ENCODE results near the gene ARMC3.
"Not testable (repeated sequence)": the region's sequence is repeated elsewhere in the genome, so short reads cannot be mapped to it uniquely, and the experiment has no call there.

Gene ARMC3

DNA sequence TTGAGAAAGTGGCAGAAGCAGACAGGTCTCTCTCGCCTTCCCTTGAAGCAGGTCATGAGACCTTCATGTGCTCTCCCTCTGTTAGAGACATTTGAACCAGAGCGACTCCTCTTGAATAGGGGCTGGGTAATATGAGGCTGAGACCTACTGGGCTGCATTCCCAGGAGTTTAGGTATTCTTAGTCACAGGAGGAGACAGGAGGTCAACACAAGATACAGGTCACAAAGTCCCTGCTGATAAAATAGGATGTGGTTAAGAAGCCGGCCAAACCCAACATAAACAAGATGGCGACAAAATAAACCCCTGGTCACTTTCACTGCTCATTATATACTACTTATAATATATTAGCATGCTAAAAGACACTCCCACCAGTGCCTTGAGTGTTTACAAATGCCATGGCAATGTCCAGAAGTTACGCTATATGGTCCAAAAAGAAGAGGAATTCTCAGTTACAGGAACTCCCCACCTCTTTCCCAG lies 124.0 kb downstream of the ARMC3 start:
- no peak for DNase-seq (ENCODE audit: low spot score)

DNA sequence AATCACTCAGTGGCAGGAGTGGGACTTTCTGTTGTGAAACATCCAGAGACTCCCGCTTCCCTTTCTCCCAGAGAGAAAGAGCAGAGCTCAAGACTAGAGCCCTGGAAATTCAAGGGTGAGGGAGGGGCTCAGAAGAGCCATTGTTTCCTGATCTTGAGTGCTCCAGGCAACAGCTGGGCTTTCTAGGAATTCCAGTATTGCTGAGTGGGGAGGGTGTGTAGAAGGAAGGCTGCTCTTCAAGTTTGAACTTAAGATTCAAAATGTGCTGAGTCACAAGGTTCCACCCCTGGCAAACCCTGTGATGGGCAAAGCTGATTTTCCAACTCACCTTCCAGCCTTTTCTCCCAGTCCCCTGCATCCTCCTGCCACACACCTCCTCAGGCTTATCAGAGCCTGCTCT lies 125.2 kb downstream of the ARMC3 start:
- DNase-seq (ENCODE audit: low spot score): peak; percentile 7

DNA sequence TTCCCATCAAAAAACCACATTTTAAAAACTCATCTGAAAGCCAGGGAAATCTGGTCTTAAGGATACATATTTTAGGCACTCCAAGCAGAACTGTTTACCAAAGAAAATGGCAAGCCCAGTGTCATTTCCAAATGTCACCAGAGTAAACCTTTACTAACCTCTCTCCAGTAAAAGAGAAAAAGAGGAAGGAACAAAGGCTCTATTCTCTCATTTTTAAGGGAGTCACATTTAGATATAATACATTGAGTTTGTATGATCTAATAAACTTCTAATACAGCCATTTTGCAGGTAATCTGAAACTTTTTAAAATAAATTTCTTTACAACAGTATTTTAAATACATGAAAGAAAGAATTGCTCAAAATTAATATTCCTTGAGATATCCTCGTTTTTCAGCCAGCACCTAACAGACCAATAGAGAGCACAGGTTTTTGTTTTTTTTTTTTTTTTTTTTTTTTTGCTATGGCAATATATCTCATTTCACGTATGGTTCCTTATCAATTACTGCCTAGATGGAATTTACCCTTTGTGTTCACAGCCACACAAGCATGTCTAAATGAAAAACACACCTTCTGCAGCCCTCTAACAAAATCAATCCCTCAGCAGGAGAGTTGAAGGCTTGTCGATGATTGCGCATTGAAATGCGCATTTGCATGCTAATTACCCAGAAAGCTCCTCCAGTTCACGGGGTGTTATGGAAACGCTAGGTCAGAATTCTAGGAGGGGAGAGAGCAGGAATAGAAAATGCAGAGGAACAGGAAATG lies 127.8 kb downstream of the ARMC3 start:
- DNase-seq (ENCODE audit: low spot score): no peak

DNA sequence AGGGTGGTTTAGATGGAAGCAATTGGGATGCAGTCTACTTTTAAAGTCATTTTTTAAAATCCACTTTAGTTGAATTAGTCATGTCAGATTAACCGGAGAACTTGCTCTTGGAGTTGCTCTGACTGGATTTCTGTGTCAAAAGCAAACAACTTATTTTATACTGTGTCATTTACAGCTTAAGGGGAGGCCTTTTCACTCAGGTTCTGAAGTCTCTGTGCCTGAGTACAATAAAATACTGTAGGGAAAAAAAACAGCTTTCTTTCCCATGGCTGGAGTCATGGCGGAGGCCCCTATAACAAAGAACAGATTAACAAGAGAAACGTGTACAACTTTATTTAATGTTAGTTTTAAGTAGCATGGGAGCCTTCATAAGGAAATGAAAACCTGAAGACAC lies 128.3 kb downstream of the ARMC3 start:
- DNase-seq (ENCODE audit: low spot score): no peak

DNA sequence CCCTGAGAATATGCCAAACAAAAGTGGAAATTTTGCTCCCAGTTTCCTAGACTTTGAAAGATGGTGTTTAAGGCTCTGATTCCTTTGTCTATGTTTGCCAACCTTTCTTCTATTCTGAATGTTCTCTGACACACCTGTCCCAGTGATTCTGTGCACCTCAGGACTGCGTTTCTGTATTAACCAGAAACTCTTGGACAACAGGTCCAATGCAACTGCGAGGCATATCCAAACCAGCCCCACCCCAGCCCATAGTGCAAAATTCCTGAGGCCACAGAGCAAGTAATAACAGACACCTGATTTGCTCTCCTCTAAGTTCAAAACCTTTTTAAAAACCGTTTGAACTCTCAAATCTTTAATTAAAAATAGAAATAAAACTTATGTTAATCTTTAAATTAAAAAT lies 130.5 kb downstream of the ARMC3 start:
- no peak for DNase-seq (ENCODE audit: low spot score)

DNA sequence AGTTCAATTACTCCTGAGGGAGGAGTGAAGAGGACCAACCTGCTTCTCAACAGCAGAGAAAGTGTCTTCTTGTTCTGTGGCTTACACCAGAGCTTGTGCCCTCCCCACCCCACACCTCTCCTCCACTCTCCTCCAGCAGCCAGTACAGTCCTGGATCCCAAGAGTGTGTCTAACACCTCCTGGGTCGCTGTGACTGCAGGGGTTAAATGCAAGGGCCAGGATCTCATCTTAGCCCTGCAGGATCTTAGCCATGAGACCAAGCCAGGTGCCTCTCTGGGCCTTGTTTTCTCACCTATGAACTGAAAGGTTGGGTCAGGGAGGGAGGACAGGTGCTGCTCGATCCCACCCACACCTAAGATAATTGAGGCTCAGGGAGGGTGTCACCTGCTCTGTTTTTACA lies 133.1 kb downstream of the ARMC3 start:
- no peak for DNase-seq (ENCODE audit: low spot score)

DNA sequence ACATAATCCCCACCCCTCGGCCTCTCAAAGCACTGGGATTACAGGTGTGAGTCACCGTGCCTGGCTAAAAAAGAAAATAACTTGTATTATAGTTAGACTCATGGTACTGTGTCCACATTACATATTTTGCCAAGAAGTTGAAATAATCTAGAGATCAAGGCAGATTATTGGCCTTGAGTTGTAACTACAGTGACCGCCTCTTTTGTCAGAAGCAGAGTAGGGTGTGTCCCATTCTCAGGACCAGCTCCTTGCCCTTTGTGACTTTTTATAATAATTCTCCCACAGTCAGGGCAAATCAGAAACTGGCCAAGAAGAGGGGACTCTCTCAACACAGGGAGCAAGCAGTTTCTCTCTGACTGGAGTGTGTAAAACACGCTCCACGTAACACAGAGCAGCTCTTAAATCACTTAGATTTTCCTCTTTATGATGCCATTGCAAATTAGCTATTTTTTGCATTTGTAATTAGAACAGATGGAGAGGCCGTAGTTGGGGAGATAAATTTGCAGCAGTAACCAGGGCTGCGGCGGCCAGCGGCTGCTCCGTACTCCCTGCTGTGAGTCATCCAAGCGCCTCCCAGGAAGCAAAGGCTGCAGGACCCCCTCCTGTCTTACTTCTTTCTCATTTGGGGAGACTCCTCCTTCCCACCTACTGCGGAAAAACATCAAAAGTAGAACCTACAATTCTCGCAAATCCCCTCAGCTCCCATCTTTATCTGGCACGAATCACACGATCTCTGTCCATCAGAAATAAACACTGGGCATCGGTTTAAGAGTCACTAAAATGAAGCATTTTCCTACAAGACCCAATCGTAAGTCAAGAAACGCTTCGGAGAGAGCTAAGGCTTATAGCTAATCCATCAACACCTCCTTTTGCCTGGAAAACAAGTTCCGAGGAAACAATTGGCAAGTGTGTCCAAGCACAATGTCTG lies 135.5 kb downstream of the ARMC3 start:
- DNase-seq (ENCODE audit: low spot score): no peak

DNA sequence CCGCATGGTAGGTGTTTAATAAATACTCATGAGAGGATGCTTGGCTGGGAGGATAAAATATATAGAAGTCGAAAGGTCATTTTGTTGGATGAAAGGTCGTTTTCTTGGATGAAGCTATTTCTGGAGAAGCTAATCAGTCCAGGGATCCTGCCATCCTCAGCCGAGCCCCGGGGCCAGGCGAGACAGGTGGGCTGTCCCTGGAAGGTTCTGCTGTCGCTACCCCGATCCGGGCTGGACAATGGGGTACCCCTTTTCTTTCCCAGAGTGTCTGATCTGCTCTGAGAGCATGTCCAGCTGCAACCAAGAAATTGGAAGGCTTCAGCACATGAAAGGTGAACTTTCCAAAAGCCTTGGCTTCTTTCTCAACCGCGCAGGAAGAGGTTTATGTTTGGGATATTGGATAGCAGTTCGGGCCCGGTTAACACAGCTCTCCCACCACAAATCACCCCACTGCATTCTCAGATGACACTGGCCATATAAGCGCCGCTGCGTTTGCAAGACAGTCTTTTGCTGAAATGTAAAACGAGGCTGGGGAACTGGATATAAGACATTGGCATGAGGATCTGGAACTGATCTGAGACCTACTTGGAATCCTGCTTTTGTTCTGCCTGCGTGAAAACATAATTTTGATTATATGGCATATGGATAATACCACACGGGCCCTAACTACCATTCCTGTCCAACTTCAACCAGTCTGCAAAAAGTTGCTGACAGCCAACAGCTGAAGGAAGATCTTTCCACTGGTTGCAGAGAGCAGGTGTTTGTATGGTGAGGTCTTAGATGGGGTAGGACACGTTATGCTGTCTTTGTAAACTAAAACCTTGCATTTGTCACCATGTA lies 136.3 kb downstream of the ARMC3 start:
- DNase-seq (ENCODE audit: low spot score): no peak

DNA sequence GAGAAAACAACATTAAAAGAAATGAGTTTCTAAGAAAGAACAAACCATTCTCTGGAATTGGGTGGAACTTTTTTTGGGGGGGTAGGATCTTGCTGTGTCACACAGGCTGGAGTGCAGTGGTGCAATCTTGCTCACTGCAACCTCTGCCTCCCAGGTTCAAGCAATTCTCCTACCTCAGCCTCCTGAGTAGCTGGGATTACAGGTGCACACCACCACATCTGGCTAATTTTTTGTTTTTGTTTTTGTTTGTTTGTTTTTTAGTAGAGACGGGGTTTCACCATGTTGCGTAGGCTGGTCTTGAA lies 136.9 kb downstream of the ARMC3 start:
- not testable (repeated sequence) for DNase-seq (ENCODE audit: low spot score)

DNA sequence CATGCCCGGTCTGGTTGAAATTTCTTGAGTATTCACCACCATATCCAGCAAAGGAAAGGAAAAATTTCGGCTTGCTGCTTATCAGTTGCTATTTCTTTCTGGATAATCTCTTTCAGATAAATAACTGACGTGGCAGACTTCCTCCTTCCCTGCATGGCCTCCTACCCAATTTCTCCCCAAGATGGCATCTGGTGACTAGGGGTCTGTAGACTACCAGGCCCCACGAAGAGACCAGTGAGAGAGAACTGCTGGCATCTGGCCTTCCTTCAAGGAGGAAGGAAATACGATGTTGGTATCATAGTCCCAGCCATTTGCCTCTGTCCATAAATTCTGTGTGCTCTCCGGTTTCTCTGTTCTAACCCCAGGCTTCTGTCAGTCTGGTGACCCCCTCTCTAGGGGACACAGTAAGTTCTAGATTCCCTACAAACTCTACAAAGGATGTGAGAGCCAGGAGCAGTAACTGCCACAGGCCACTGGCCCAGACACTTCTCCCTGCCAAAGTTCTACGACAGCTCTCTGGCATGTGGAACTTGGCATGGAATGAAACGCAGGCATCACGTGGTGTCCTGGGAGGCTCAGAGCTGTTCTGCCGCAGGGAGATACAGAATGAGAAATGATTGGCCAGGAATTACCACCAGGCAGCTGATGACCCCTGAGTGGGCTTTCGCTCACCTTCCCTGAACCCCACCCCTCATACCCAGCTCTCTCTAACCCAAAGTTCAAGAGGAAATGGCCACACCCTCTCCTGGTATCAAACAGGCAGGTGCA lies 137.5 kb downstream of the ARMC3 start:
- DNase-seq (ENCODE audit: low spot score): peak; percentile 47

DNA sequence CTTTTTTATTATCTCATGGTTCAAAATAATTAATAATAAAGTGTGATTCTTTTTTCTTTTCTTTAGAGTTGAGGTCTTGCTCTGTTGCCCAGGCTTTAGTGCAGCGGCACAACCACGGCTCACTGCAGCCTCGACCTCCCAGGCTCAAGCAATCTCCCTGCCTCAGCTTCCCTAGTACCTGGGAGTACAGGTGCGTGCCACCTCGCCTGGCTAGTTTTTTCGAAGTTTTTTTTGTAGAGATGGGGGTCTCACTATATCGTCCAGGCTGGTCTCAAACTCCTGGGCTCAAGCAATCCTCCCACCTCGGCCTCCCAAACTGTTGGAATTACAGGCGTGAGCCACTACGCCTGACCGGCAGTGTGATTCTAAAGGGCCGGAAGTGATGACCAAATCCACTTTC lies 139.5 kb downstream of the ARMC3 start:
- DNase-seq (ENCODE audit: low spot score): no peak

DNA sequence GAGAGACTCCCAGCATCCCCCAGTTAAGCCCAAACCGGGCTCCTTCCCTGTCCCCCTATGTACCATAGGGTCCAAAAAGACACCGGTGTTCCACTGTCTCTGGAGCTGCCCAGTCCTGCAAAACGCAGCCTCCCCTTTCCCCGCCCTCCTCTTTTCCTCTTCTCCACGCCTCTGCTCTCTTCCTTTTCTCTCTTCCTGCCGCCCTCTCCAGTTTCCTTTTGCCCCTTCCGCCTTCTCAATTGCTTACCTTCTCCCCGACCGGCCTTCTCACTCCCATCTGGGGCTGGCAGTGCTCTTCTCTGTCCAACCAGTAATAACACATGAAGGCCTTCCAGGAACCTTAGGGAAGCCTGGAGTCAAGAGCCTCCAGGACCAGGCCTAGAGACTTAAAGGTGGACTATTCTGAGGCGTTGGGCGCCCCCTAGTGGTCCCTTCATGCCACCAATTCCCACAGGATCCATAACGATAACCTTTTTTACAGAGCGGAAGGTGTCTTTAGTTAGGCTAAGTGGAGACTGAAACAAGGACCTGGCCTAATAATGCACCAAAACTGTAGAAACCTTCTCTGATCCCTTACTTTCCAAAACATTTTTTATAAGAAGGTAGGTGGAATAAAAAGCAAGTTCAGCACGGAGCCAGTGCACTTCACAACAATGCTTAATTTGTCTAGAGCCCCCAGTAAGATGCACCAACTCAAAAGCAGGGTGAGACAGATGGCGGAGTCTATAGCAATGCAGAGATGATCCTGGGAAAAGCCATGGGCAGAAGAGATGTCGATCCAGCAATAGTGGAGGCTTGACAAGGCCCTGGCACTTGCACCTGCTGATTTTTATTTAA lies 140.3 kb downstream of the ARMC3 start:
- DNase-seq (ENCODE audit: low spot score): peak; percentile 61

DNA sequence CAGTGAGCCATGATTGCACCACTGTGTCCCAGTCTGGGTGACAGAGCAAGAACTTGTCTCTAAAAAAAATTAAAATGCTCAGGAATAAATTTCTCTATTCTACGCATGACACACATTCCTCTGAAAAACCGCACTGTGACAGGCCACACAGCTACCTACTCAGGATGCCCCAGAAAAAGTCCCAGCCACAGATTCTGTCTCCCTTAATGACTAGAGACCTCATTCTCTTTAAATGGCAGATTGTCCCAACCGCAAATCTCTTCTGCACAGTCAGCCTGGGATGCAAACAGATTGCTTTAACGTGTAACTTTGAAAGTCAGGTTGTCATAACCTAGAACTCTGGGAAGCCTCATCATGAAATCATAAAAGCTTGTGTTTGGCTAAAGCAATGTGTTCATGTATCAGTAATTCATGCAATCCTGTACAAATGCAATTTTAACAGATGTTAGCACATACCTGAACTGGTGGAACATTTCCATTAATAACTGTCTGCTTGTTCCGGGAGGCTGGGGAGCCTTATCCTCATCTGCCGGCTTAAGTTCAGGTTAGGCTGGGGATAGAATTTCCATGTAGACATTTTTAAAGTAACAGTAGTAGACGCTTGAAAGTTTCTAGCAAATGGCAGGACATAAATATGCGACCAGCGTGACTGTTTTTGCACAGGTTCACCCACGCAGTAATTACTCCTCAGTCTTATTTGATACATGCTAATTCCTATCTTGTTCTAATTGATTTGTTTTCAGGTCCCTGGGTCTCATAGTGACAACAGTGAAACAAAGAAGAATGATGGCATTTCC lies 141.4 kb downstream of the ARMC3 start:
- DNase-seq (ENCODE audit: low spot score): no peak

DNA sequence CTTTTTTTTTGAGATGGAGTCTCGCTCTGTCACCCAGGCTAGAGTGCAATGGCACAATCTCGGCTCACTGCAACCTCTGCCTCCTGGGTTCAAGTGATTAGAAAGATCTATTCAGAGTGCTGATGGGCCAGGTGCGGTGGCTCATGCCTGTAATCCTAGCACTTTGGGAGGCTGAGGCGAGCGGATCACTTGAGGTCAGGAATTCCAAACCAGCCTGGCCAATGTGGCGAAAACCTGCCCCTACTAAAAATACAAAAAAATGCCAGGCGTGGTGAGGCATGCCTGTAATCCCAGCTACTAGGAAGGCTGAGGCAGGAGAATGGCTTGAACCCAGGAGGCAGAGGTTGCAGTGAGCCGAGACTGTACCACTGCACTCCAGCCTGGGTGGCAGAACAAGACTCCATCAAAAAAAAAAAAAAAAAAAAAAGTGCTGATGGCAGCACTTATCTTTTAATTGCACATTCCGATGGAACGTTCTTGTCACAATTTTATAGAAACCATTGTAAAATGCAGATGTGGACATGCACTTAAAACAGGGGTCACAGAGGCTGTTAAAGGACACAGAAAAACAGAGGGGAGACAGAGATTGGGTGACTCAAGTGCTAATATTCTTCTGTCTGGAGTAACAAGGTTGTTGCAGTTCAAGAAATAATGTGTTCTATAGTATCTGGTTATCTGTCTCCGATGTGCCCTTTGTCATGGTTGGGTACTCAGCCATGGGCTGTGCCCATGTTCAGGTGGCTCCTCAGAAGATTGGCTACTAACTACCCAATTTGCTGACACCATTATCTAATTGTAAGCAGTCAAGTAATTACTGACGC lies 142.4 kb downstream of the ARMC3 start:
- not testable (repeated sequence) for DNase-seq (ENCODE audit: low spot score)

DNA sequence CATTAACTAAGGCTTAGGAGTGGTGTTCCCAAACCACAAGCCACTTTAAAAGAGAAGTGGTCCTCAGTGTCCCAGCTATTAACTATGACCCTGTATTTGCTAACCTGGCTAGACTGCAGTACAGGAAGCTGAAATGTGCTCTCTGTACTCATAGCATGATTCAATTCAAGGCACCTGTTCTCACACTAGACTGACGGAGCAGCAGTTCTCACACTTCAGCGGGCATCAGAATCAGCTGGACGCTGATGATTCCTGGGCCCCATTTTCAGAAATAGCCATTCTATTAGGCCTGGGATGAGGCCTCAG lies 143.0 kb downstream of the ARMC3 start:
- DNase-seq (ENCODE audit: low spot score): no peak

DNA sequence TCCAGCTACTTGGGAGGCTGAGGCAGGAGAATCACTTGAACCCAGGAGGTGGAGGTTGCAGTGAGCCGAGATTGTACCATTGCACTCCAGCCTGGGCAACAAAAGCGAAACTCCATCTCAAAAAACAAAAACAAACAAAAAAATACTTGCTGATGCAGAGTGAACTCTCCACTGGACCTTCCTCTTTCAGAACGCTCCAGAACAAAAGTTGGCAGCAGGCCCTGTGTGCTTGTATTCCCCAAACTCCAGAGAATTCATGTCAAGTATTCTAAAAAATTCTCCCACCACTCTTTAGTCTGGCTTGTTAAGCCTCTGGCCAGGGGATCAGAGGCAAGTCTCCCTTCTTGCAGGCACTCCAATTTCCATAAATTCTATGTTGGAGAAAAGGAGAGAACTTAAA lies 144.7 kb downstream of the ARMC3 start:
- not testable (repeated sequence) for DNase-seq (ENCODE audit: low spot score)

DNA sequence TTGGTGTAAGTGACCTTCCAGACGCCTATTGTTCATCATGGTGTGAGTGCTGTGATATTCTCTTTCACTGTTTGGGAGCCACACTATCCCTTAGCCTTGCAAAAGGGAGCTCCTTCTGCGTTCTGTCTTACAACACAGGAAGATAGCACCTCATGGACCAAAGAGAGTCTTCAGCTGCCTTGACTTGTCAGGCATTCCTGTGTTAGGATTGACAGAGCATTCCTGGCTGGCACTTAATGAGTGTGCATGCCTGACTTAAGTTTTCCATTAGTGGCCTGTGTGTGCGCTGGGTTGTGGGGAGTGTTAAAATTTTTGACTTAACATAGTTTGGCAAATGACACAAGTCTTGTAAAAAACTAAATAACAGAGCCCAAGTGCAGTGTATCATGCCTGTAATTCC lies 145.7 kb downstream of the ARMC3 start:
- DNase-seq (ENCODE audit: low spot score): no peak

DNA sequence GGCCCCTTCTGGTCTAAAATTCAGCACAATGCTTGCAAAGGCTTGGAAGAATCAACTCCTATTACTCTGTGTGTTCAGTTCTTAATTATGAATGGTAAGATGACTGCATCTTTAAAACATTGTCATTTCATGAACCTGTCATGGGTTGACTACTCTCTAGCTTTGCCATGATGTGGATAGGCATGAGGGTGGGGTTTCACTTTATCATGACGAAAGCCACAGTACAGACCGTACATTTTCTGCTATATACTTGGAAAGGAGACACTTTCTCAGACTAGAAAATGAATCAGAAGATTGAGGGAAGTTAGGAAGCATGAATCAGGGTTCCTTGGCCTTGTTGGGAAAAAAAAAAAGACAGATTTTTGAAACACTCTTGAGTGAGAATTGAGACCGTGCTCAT lies 147.8 kb downstream of the ARMC3 start:
- no peak for DNase-seq (ENCODE audit: low spot score)

DNA sequence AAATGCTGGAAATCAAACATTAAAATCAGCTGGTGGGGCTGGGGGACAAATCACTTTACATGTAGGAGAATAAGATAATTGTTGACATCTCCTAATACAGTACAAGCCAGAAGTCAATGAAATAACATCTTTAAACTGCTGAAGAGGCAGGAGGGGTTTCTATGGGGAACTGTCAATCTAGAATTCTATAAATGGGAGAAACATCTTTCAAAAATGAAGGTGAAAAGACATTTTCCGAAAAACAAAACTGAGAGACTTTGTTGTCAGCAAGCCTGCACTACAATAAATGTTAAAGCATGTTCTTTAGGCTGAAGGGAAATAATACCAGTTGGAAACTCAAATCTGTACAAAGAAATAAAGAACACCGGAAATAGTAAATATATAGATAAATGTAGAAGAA lies 150.3 kb downstream of the ARMC3 start:
- no peak for DNase-seq (ENCODE audit: low spot score)

Data from COLO829 (cell line).